Adipocyte (in vitro differentiated cells): ENCODE data around the gene ZFHX3.

ENCODE experiments used
- DNase-seq: peaks from one replicate; pipeline ENCODE4 v3.0.0-alpha.2; 2015; ENCODE audit warnings: low read depth
- H3K27me3 ChIP-seq: replicated peaks from 2 replicates; pipeline ENCODE4 v1.7.0; 2013; ENCODE audit warnings: mild to moderate bottlenecking, low read length, moderate library complexity; ENCODE audit not compliant: control insufficient read depth, insufficient read depth
- H3K36me3 ChIP-seq: 2 replicates; pipeline ENCODE4 v1.7.0; 2013; ENCODE audit warnings: low read length, mild to moderate bottlenecking, moderate library complexity; ENCODE audit not compliant: control insufficient read depth, insufficient read depth, severe bottlenecking
- H3K4me1 ChIP-seq: 2 replicates; pipeline ENCODE4 v1.7.0; 2013; ENCODE audit warnings: mild to moderate bottlenecking, low read length, moderate library complexity; ENCODE audit not compliant: control insufficient read depth, insufficient read depth
- H3K4me3 ChIP-seq: 2 replicates; pipeline ENCODE4 v1.7.0; 2013; ENCODE audit warnings: mild to moderate bottlenecking, low read length, moderate library complexity
- H3K9ac ChIP-seq: 2 replicates; pipeline ENCODE4 v1.7.0; 2013; ENCODE audit warnings: mild to moderate bottlenecking, low read length, moderate library complexity
- H3K9me3 ChIP-seq: 2 replicates; pipeline ENCODE4 v1.7.0; 2013; ENCODE audit warnings: mild to moderate bottlenecking, low read length, moderate library complexity; ENCODE audit not compliant: control insufficient read depth

ZFHX3 gene

GRCh38 chr16:73047536-73048291 lies at the start of gene ZFHX3:
ZFHX3 (minus strand) TSS chr16:73048128; CDS start chr16:72960145, 87,983 bp downstream.
- Histone ChIP-seq H3K27me3 (no peaks in the 10 kb centered on the region), H3K36me3 (no peaks in the 10 kb centered on the region), H3K9ac (peak within 1 kb of the TSS; percentile 86), H3K9me3 (no peaks in the 10 kb centered on the region), H3K4me1 (peaks cover 50% of the 10 kb centered on the region), H3K4me3 (peak within 1 kb of the TSS; percentile 83)
- DNase-seq: peak; percentile 85

DNA sequence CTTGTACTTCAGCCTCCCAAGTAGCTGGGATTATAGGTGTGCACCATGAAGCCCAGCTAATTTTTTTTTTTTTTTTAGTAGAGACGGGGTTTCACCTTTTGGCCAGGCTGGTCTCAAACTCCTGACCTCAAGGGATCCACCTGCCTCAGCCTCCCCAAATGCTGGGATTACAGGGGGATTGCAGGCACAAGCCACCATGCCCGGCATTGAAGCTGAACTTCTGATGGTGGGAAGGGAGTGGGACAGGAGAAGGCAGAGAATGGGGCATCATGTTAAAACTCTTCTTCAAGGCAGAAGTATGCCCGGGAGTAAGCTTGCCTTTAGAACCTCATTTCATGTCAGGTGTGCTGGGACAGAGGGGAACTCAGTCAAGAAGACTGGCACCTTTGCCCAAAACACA lies 48.6 kb upstream of the ZFHX3 start:
- DNase-seq: no peak
- Histone ChIP-seq H3K4me1 (peaks cover 6% of the 10 kb centered on the region), H3K9me3 (no peaks in the 10 kb centered on the region), H3K36me3 (no peaks in the 10 kb centered on the region), H3K27me3 (peaks cover 8% of the 10 kb centered on the region), H3K4me3 (no peak overlapping the region), H3K9ac (no peak overlapping the region)

DNA sequence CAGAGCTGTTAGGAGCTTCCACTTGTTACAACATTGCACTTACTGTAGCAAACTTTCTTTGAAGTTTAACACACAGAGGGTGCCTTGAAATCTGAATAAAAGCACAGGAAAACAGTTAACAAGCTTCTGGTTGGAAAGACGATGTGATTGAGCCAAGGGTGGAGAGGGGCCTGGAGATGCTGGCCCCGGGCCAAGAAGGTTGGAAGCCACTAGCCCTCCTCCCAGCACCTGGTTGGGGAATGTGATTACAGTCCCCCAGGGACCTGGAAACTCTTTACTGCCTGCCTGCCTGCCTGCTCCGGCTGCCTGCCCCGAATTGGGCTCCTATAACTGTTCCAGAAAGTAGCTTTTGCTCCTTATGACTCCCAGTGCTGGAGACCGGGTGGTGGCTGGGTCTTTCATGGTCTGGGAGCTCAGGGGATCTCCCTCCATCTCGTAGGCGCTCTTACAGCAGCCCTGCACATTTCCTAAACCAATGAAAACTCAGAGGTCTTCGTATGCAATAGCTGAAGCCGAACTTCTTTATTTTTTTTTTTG lies 48.0 kb upstream of the ZFHX3 start:
- DNase-seq: no peak
- Histone ChIP-seq H3K9ac (no peak overlapping the region), H3K4me1 (peaks cover 6% of the 10 kb centered on the region), H3K4me3 (no peak overlapping the region), H3K27me3 (peaks cover 8% of the 10 kb centered on the region), H3K36me3 (no peaks in the 10 kb centered on the region), H3K9me3 (no peaks in the 10 kb centered on the region)

- Histone ChIP-seq H3K36me3 (no peaks in the 10 kb centered on the region), H3K9ac (no peak overlapping the region), H3K4me1 (peaks cover 6% of the 10 kb centered on the region), H3K9me3 (no peaks in the 10 kb centered on the region), H3K27me3 (peaks cover 7% of the 10 kb centered on the region), H3K4me3 (no peak overlapping the region)
- no peak for DNase-seq
These were observed 47.4 kb upstream of the ZFHX3 start for GRCh38 chr16:73095142-73095820.

DNA sequence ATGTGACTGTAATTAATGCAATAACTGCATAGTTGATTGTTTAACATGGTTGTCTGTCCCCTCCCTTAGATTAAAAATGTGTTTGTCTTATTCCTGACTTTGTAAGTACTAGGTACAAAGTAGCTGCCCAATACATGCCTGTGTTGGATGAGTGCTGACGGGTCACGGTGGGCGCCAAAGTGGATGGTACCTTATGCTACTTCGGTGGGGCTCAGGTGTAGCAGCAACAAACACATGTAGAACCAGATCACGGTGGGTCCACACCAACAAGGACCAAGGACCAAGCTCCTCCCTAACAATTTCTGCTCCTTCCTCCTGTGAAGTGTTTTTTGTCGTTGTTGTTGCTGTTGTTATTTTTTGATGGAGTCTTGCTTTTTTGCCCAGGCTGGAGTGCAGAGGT lies 46.4 kb upstream of the ZFHX3 start:
- DNase-seq: no peak
- Histone ChIP-seq H3K9me3 (no peaks in the 10 kb centered on the region), H3K36me3 (no peaks in the 10 kb centered on the region)

GRCh38 chr16:73093146-73094144 lies 45.5 kb upstream of the ZFHX3 start:
- no peak overlapping the region for H3K9ac ChIP-seq
- peaks cover 6% of the 10 kb centered on the region for H3K4me1 ChIP-seq
- DNase-seq: peak; percentile 15

More for the DNA sequence above, 46.4 kb upstream of the ZFHX3 start:
- no peak overlapping the region for H3K9ac ChIP-seq
- no peaks in the 10 kb centered on the region for H3K27me3 ChIP-seq
- no peak overlapping the region for H3K4me3 ChIP-seq
- peaks cover 6% of the 10 kb centered on the region for H3K4me1 ChIP-seq

DNA sequence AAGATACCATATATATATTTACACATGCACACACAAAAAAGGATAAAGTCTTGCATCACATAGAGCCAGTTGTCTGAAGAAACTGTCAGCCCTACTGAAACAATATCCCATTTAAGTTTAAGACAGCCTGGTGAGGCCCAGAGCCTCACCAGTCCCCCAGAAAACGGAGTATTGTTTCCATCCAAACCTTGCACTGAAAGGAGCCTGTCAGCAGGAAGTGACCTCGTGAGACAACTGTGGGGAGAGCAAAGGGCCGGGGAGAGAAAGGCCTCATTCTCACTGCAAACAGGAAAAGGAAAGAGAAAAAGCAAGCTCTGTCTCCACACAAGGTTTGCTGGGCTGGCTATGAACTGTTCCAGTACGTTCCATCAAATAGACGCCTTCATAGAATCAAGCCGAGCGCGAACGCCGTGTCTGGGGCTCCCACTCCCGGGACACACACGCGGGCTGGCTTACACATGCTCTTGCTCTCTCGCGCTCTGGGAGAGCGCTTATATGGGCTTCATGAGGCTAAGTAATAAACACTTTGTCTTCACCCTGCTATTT lies 44.4 kb upstream of the ZFHX3 start:
- peaks cover 6% of the 10 kb centered on the region for H3K4me1 ChIP-seq
- no peak overlapping the region for H3K4me3 ChIP-seq
- H3K36me3 ChIP-seq: no peaks in the 10 kb centered on the region
- no peak overlapping the region for H3K9ac ChIP-seq
- H3K27me3 ChIP-seq: no peaks in the 10 kb centered on the region
- H3K9me3 ChIP-seq: no peaks in the 10 kb centered on the region
- DNase-seq: no peak

More at GRCh38 chr16:73093146-73094144, 45.5 kb upstream of the ZFHX3 start:
- no peak overlapping the region for H3K4me3 ChIP-seq
- no peaks in the 10 kb centered on the region for H3K9me3 ChIP-seq
- H3K27me3 ChIP-seq: no peaks in the 10 kb centered on the region
- no peaks in the 10 kb centered on the region for H3K36me3 ChIP-seq

DNA sequence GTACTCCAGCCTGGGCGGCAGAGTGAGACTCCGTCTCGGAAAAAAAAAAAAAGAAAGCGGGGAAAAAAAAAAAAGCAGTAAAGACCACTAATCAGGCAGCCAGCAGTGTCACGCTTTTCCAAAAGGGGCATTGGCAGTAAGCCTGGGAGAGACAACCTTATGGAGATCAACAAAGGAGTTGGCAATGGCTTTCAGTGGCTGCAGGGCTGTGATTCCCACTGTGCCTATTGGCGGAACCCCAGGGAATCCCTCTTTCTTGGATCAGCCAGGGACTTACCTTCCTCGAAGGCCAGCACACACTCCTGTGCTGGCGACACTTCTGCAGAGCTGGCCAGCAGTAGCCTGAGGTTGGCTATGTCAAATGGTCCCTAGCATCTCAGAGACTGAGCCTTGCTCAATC lies 43.2 kb upstream of the ZFHX3 start:
- Histone ChIP-seq H3K4me3 (no peak overlapping the region), H3K27me3 (no peaks in the 10 kb centered on the region), H3K9ac (no peak overlapping the region), H3K36me3 (no peaks in the 10 kb centered on the region), H3K9me3 (no peaks in the 10 kb centered on the region), H3K4me1 (peaks cover 6% of the 10 kb centered on the region)
- DNase-seq: no peak

- no peak for DNase-seq
- H3K9me3 ChIP-seq: no peaks in the 10 kb centered on the region
- H3K36me3 ChIP-seq: no peaks in the 10 kb centered on the region
- no peaks in the 10 kb centered on the region for H3K27me3 ChIP-seq
- H3K4me1 ChIP-seq: no peaks in the 10 kb centered on the region
- no peak overlapping the region for H3K9ac ChIP-seq
- no peak overlapping the region for H3K4me3 ChIP-seq
These were observed 41.5 kb upstream of the ZFHX3 start for GRCh38 chr16:73089420-73089819.

DNA sequence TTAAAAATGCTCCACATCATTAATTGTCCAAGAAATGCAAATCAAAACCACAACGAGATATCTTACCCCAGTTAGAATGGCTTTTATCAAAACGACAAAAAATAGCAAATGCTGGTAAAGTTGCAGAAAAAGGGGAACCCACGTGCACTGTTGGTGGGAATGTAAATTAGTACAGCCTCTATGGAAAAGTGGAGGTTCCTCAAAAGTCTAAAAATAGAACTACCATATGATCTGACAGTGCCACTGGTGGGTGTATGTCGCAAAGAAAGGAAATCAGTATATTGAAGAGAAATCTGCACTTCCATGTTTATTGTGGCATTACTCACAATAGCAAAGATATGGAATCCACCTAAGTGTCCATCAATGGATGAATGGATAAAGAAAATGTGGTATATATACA lies 38.2 kb upstream of the ZFHX3 start:
- Histone ChIP-seq H3K9ac (no peak overlapping the region), H3K27me3 (no peaks in the 10 kb centered on the region), H3K4me3 (no peak overlapping the region), H3K9me3 (no peaks in the 10 kb centered on the region), H3K36me3 (no peaks in the 10 kb centered on the region), H3K4me1 (peaks cover 6% of the 10 kb centered on the region)
- DNase-seq: no peak
